ENCODE measurements around the gene ZNF432.
"Not testable (repeated sequence)": the region's sequence is repeated elsewhere in the genome, so short reads cannot be mapped to it uniquely, and the experiment has no call there.

ZNF432 gene

GRCh38 chr19:52066258-52066863 is 17.7 kb upstream of the ZNF432 start:
- Histone ChIP-seq H3K27me3 (ENCODE audit: control insufficient read depth in 1 of 2, insufficient read depth in 1 of 2, low read length in 2 of 2) (no peaks in the 10 kb centered on the region), H3K9ac (ENCODE audit: low read length) (no peak overlapping the region), H3K4me2 (ENCODE audit: low read length, poor library complexity, severe bottlenecking) (no peak overlapping the region), H2BK15ac (ENCODE audit: low read depth, poor library complexity, severe bottlenecking) (no peak overlapping the region), H3K9me3 (ENCODE audit: control insufficient read depth, low read length) (peaks cover 98% of the 10 kb centered on the region), H2BK120ac (ENCODE audit: low read depth, low read length) (no peak overlapping the region), H3K4me1 (ENCODE audit: control insufficient read depth, insufficient read depth, low read depth, low read length) (no peaks in the 10 kb centered on the region), H2AK5ac (ENCODE audit: low read length, severe bottlenecking) (no peak overlapping the region), H4K8ac (ENCODE audit: low read length) (no peak overlapping the region), H3K79me1 (replicated peaks; ENCODE audit: low read length, poor library complexity, severe bottlenecking) (peaks cover 24% of the 10 kb centered on the region), H2BK12ac (ENCODE audit: low read length in 2 of 2) (no peak overlapping the region), H3K27ac (ENCODE audit: low read length, poor library complexity, severe bottlenecking) (no peak overlapping the region), H3K14ac (ENCODE audit: low read length in 2 of 2) (no peak overlapping the region), H2AFZ (ENCODE audit: low read depth, low read length) (no peak overlapping the region), H3K4me3 (ENCODE audit: insufficient read depth in 1 of 2, low read depth in 1 of 2, low read length in 2 of 2) (peak overlapping the region in 1 of 2 experiments; percentile 57), H3K36me3 (ENCODE audit: control insufficient read depth in 1 of 2, insufficient read depth in 2 of 2, low read depth in 1 of 2, low read length in 2 of 2) (peaks cover 48 to 91% of the 10 kb centered on the region in 2 experiments), H3K4ac (ENCODE audit: low read depth in 1 of 2, low read length in 2 of 2) (no peak overlapping the region), H3K18ac (ENCODE audit: low read depth in 1 of 2, low read length in 2 of 2) (no peak overlapping the region), H2BK5ac (ENCODE audit: low read depth, low read length, poor library complexity, severe bottlenecking) (no peak overlapping the region), H3K23ac (ENCODE audit: low read length in 2 of 2) (no peak overlapping the region), H4K91ac (ENCODE audit: low read length) (no peak overlapping the region)
- WGBS, result 98% methylated on average over 5 of the region's 6 CpGs
- DNase-seq, result no peak

GRCh38 chr19:52065399-52065798 is 16.8 kb upstream of the ZNF432 start:
- Histone ChIP-seq H2BK15ac (ENCODE audit: low read depth, poor library complexity, severe bottlenecking) (no peak overlapping the region), H3K27ac (ENCODE audit: low read length, poor library complexity, severe bottlenecking) (no peak overlapping the region), H3K4me3 (ENCODE audit: insufficient read depth in 1 of 2, low read depth in 1 of 2, low read length in 2 of 2) (peak overlapping the region in 1 of 2 experiments; percentile 57)

GRCh38 chr19:52056480-52056879 is 7.8 kb upstream of the ZNF432 start:
- DNase-seq; H3K4me3 ChIP-seq (ENCODE audit: insufficient read depth in 1 of 2, low read depth in 1 of 2, low read length in 2 of 2): not testable (repeated sequence)
- H3K79me1 ChIP-seq (replicated peaks; ENCODE audit: low read length, poor library complexity, severe bottlenecking), result peaks cover 13% of the 10 kb centered on the region

More at GRCh38 chr19:52065399-52065798, 16.8 kb upstream of the ZNF432 start:
- no peak overlapping the region for H4K91ac ChIP-seq (ENCODE audit: low read length)
- peaks cover 98% of the 10 kb centered on the region for H3K9me3 ChIP-seq (ENCODE audit: control insufficient read depth, low read length)
- no peak overlapping the region for H3K4me2 ChIP-seq (ENCODE audit: low read length, poor library complexity, severe bottlenecking)
- DNase-seq, result no peak
- no peak overlapping the region for H3K4ac ChIP-seq (ENCODE audit: low read depth in 1 of 2, low read length in 2 of 2)
- peaks cover 46 to 91% of the 10 kb centered on the region in 2 experiments for H3K36me3 ChIP-seq (ENCODE audit: control insufficient read depth in 1 of 2, insufficient read depth in 2 of 2, low read depth in 1 of 2, low read length in 2 of 2)
- H2AK5ac ChIP-seq (ENCODE audit: low read length, severe bottlenecking), result no peak overlapping the region
- WGBS, result 98% methylated on average over 5 of the region's 6 CpGs
- H2BK5ac ChIP-seq (ENCODE audit: low read depth, low read length, poor library complexity, severe bottlenecking), result no peak overlapping the region
- no peak overlapping the region for H3K18ac ChIP-seq (ENCODE audit: low read depth in 1 of 2, low read length in 2 of 2)
- no peaks in the 10 kb centered on the region for H3K4me1 ChIP-seq (ENCODE audit: control insufficient read depth, insufficient read depth, low read depth, low read length)
- H2BK120ac ChIP-seq (ENCODE audit: low read depth, low read length), result no peak overlapping the region
- no peak overlapping the region for H3K23ac ChIP-seq (ENCODE audit: low read length in 2 of 2)
- H3K14ac ChIP-seq (ENCODE audit: low read length in 2 of 2), result no peak overlapping the region
- H3K79me1 ChIP-seq (replicated peaks; ENCODE audit: low read length, poor library complexity, severe bottlenecking), result peaks cover 28% of the 10 kb centered on the region
- H2BK12ac ChIP-seq (ENCODE audit: low read length in 2 of 2), result no peak overlapping the region
- H4K8ac ChIP-seq (ENCODE audit: low read length), result no peak overlapping the region
- no peak overlapping the region for H2AFZ ChIP-seq (ENCODE audit: low read depth, low read length)
- no peak overlapping the region for H3K9ac ChIP-seq (ENCODE audit: low read length)
- H3K27me3 ChIP-seq (ENCODE audit: control insufficient read depth in 1 of 2, insufficient read depth in 1 of 2, low read length in 2 of 2), result no peaks in the 10 kb centered on the region

GRCh38 chr19:52051736-52052135 is 3.1 kb upstream of the ZNF432 start:
- not testable (repeated sequence) for H3K4me1 ChIP-seq (ENCODE audit: control insufficient read depth, insufficient read depth, low read depth, low read length); H2BK5ac ChIP-seq (ENCODE audit: low read depth, low read length, poor library complexity, severe bottlenecking); H2BK120ac ChIP-seq (ENCODE audit: low read depth, low read length); H3K9ac ChIP-seq (ENCODE audit: low read length); H2AK5ac ChIP-seq (ENCODE audit: low read length, severe bottlenecking); DNase-seq; H3K27me3 ChIP-seq (ENCODE audit: control insufficient read depth in 1 of 2, insufficient read depth in 1 of 2, low read length in 2 of 2); H2BK12ac ChIP-seq (ENCODE audit: low read length in 2 of 2); H4K91ac ChIP-seq (ENCODE audit: low read length); H3K18ac ChIP-seq (ENCODE audit: low read depth in 1 of 2, low read length in 2 of 2); H3K27ac ChIP-seq (ENCODE audit: low read length, poor library complexity, severe bottlenecking); H2BK15ac ChIP-seq (ENCODE audit: low read depth, poor library complexity, severe bottlenecking); H2AFZ ChIP-seq (ENCODE audit: low read depth, low read length); H3K23ac ChIP-seq (ENCODE audit: low read length in 2 of 2); H3K14ac ChIP-seq (ENCODE audit: low read length in 2 of 2); H3K4me2 ChIP-seq (ENCODE audit: low read length, poor library complexity, severe bottlenecking); H4K8ac ChIP-seq (ENCODE audit: low read length); H3K4ac ChIP-seq (ENCODE audit: low read depth in 1 of 2, low read length in 2 of 2)
- Histone ChIP-seq H3K36me3 (ENCODE audit: control insufficient read depth in 1 of 2, insufficient read depth in 2 of 2, low read depth in 1 of 2, low read length in 2 of 2) (peaks cover 0 to 12% of the 10 kb centered on the region in 2 experiments), H3K79me1 (replicated peaks; ENCODE audit: low read length, poor library complexity, severe bottlenecking) (peaks cover 13% of the 10 kb centered on the region), H3K9me3 (ENCODE audit: control insufficient read depth, low read length) (peaks cover 30% of the 10 kb centered on the region), H3K4me3 (ENCODE audit: insufficient read depth in 1 of 2, low read depth in 1 of 2, low read length in 2 of 2) (peak overlapping the region in 1 of 2 experiments; percentile 23)
- no CpG with 5 or more reads among the region's 1 CpG for WGBS

More at GRCh38 chr19:52056480-52056879, 7.8 kb upstream of the ZNF432 start:
- not testable (repeated sequence) for H3K27me3 ChIP-seq (ENCODE audit: control insufficient read depth in 1 of 2, insufficient read depth in 1 of 2, low read length in 2 of 2); H2BK12ac ChIP-seq (ENCODE audit: low read length in 2 of 2); H3K23ac ChIP-seq (ENCODE audit: low read length in 2 of 2); H2AK5ac ChIP-seq (ENCODE audit: low read length, severe bottlenecking); H3K4me2 ChIP-seq (ENCODE audit: low read length, poor library complexity, severe bottlenecking); H2BK5ac ChIP-seq (ENCODE audit: low read depth, low read length, poor library complexity, severe bottlenecking); H2BK120ac ChIP-seq (ENCODE audit: low read depth, low read length); H3K4ac ChIP-seq (ENCODE audit: low read depth in 1 of 2, low read length in 2 of 2); H2AFZ ChIP-seq (ENCODE audit: low read depth, low read length); H4K8ac ChIP-seq (ENCODE audit: low read length); H2BK15ac ChIP-seq (ENCODE audit: low read depth, poor library complexity, severe bottlenecking); H3K18ac ChIP-seq (ENCODE audit: low read depth in 1 of 2, low read length in 2 of 2); H4K91ac ChIP-seq (ENCODE audit: low read length); H3K27ac ChIP-seq (ENCODE audit: low read length, poor library complexity, severe bottlenecking); H3K9ac ChIP-seq (ENCODE audit: low read length); H3K14ac ChIP-seq (ENCODE audit: low read length in 2 of 2); H3K4me1 ChIP-seq (ENCODE audit: control insufficient read depth, insufficient read depth, low read depth, low read length)
- 96% methylated on average over 3 of the region's 3 CpGs for WGBS
- Histone ChIP-seq H3K36me3 (ENCODE audit: control insufficient read depth in 1 of 2, insufficient read depth in 2 of 2, low read depth in 1 of 2, low read length in 2 of 2) (peaks cover 4 to 28% of the 10 kb centered on the region in 2 experiments), H3K9me3 (ENCODE audit: control insufficient read depth, low read length) (peaks cover 51% of the 10 kb centered on the region)

All from mesenchymal stem cell (in vitro differentiated cells and primary cell).